ENCODE measurements around the gene CUL1.
A peak's percentile ranks its signal among the peaks of the same experiment; 100 is the strongest.

CUL1 gene

GRCh38 chr7:148698397-148699023 lies at the start of gene CUL1:
TSS of gene CUL1 (plus strand) at chr7:148698903. CDS start at chr7:148730123, 31,220 bp downstream.
- peak; percentile 83 for DNase-seq

GRCh38 chr7:148650232-148650858 lies 48.4 kb upstream of the CUL1 start:
- DNase-seq, result no peak

GRCh38 chr7:148652773-148653172 lies 45.9 kb upstream of the CUL1 start:
- DNase-seq, result no peak

- DNase-seq, result no peak
These were observed 40.8 kb upstream of the CUL1 start for GRCh38 chr7:148657929-148658328.

GRCh38 chr7:148661471-148661870 lies 37.2 kb upstream of the CUL1 start:
- DNase-seq, result no peak

GRCh38 chr7:148662646-148663045 lies 36.1 kb upstream of the CUL1 start:
- DNase-seq, result no peak

- DNase-seq, result no peak
These were observed 34.4 kb upstream of the CUL1 start for GRCh38 chr7:148664324-148664723.

- no peak for DNase-seq
These were observed 33.5 kb upstream of the CUL1 start for GRCh38 chr7:148665221-148665620.

- no peak for DNase-seq
These were observed 28.8 kb upstream of the CUL1 start for GRCh38 chr7:148669927-148670326.

GRCh38 chr7:148670374-148670773 lies 28.3 kb upstream of the CUL1 start:
- no peak for DNase-seq

- no peak for DNase-seq
These were observed 27.9 kb upstream of the CUL1 start for GRCh38 chr7:148670807-148671206.

- DNase-seq, result no peak
These were observed 26.7 kb upstream of the CUL1 start for GRCh38 chr7:148672041-148672440.

GRCh38 chr7:148674689-148675088 lies 24.0 kb upstream of the CUL1 start:
- DNase-seq, result no peak

GRCh38 chr7:148676291-148676690 lies 22.4 kb upstream of the CUL1 start:
- DNase-seq, result no peak

GRCh38 chr7:148681821-148682220 lies 16.9 kb upstream of the CUL1 start:
- DNase-seq, result no peak

- no peak for DNase-seq
These were observed 14.3 kb upstream of the CUL1 start for GRCh38 chr7:148684289-148684830.

- DNase-seq, result no peak
These were observed 12.3 kb upstream of the CUL1 start for GRCh38 chr7:148686312-148686937.

- DNase-seq, result no peak
These were observed 11.1 kb upstream of the CUL1 start for GRCh38 chr7:148687555-148687954.

- no peak for DNase-seq
These were observed 10.2 kb upstream of the CUL1 start for GRCh38 chr7:148688526-148688925.

- no peak for DNase-seq
These were observed 5.1 kb upstream of the CUL1 start for GRCh38 chr7:148693651-148694050.

- DNase-seq, result no peak
These were observed 4.1 kb upstream of the CUL1 start for GRCh38 chr7:148694631-148695030.

- DNase-seq, result no peak
These were observed 2.8 kb upstream of the CUL1 start for GRCh38 chr7:148695953-148696352.

GRCh38 chr7:148696787-148697186 lies 1.9 kb upstream of the CUL1 start:
- DNase-seq, result no peak

Measured in NCI-H146 (cell line).